ENCODE results near the gene ZNF891. TPM values are rescaled to one million over a fixed set of nuclear protein-coding genes. Genes with fewer than 3 reads are reported as not detected.

The ZNF891 gene
- total RNA-seq (2016; rRNA removed; fragmentation: Illumina TruSeq; extraction: Trizol), result 1.8 and 2.1 TPM in 2 replicates
- 0.30 and 0.35 TPM in 2 replicates for total RNA-seq (2016; cell fraction: cytosol; rRNA removed; fragmentation: Illumina TruSeq; extraction: Trizol; ENCODE audit: low read depth)
- total RNA-seq (2016; cell fraction: insoluble cytoplasmic fraction; rRNA removed; fragmentation: Illumina TruSeq; extraction: Trizol), result 1.7 and 2.1 TPM in 2 replicates
- 0.65 and 0.87 TPM in 2 replicates for total RNA-seq (2016; cell fraction: membrane; rRNA removed; fragmentation: Illumina TruSeq; extraction: Trizol)
- total RNA-seq (2016; cell fraction: nucleus; rRNA removed; fragmentation: Illumina TruSeq; extraction: Trizol), result 3.9 and 4.4 TPM in 2 replicates
- 1.3 and 1.4 TPM in 2 replicates for polyA plus RNA-seq (2011; rRNA removed)
- polyA plus RNA-seq (2011; cell fraction: cytosol; rRNA removed), result 0.27 and 0.41 TPM in 2 replicates
- polyA plus RNA-seq (2011; cell fraction: nucleus; rRNA removed), result 1.9 and 3.1 TPM in 2 replicates
- polyA plus RNA-seq (2012), result 0.79 and 1.0 TPM in 2 replicates
- 0.11 and 0.20 TPM in 2 replicates for polyA plus RNA-seq (2016; cell fraction: cytosol; fragmentation: Illumina TruSeq; extraction: Trizol; ENCODE audit: low read depth)
- polyA plus RNA-seq (2016; cell fraction: insoluble cytoplasmic fraction; fragmentation: Illumina TruSeq; extraction: Trizol; ENCODE audit: low read depth), result 0.79 and 0.83 TPM in 2 replicates
- 0.19 and 0.26 TPM in 2 replicates for polyA plus RNA-seq (2016; cell fraction: membrane; fragmentation: Illumina TruSeq; extraction: Trizol; ENCODE audit: low read depth)
- polyA plus RNA-seq (2016; cell fraction: nucleus; fragmentation: Illumina TruSeq; extraction: Trizol; ENCODE audit: insufficient read depth, low read depth), result 3.5 and 3.7 TPM in 2 replicates
- 1.0 and 1.5 TPM in 2 replicates for polyA minus RNA-seq (2011; rRNA and poly(A)+ RNA removed; ENCODE audit: low replicate concordance)
- polyA minus RNA-seq (2011; cell fraction: cytosol; rRNA and poly(A)+ RNA removed), result 0.69 and 0.79 TPM in 2 replicates
- polyA minus RNA-seq (2011; cell fraction: nucleus; rRNA and poly(A)+ RNA removed), result 7.0 and 9.1 TPM in 2 replicates
- percentile 69 among the genes with signal in this experiment for Bru-seq, nascent RNA
- BruChase-seq, experiment 1, labeled RNA remaining after a 6-hour chase, result percentile 63 among the genes with signal in this experiment
- BruChase-seq, experiment 2, labeled RNA remaining after a 2-hour chase, result percentile 77 among the genes with signal in this experiment
- long read RNA-seq, experiment 1, full-length matches to known transcripts, result 1 of 1 reads
- long read RNA-seq, experiment 1, partial matches to known transcripts, result 0 of 1 reads
- long read RNA-seq, experiment 1, other reads (novel, unspliced or antisense), result 0 of 1 reads
- long read RNA-seq, experiment 2, full-length matches to known transcripts, result 2 of 6 reads
- long read RNA-seq, experiment 2, partial matches to known transcripts, result 3 of 6 reads
- long read RNA-seq, experiment 2, other reads (novel, unspliced or antisense), result 1 of 6 reads

GRCh38 chr12:133130038-133130807, at the start of gene ZNF891, which contains the start of gene ZNF10:
Gene ZNF891 (minus strand): TSS chr12:133130274. CDS start chr12:133121918, 8,356 bp downstream.
Gene ZNF10 (plus strand): TSS chr12:133130627. CDS start chr12:133144493, 13,866 bp downstream.
- WGBS (ENCODE audit: low lambda C conversion rate), result 2% methylated on average over 9 of the region's 87 CpGs
- peaks cover 10% of the 10 kb centered on the region for H3K4me1 ChIP-seq (ENCODE audit: insufficient read depth, low read length)
- no TSS peak for BruUV-seq (replicated peaks)
- peak within 1 kb of the TSS; percentile 88 for H3K9ac ChIP-seq (ENCODE audit: insufficient read depth, low read depth, low read length)
- peaks cover 2 to 17% of the 10 kb centered on the region in 2 experiments; a peak in 4 of 5 replicates for H3K36me3 ChIP-seq (replicated peaks in 1 of 2; ENCODE audit: control insufficient read depth in 1 of 2, insufficient read depth in 2 of 2, low read length in 2 of 2)
- peaks cover 56% of the 10 kb centered on the region for H3K9me3 ChIP-seq (ENCODE audit: low read length)
- ATAC-seq, result peak; percentile 99
- H3K4me2 ChIP-seq (ENCODE audit: low read depth, low read length), result peak within 1 kb of the TSS; percentile 84
- intact Hi-C loops (cut with micrococcal nuclease; ENCODE audit: unreplicated experiment), result loop anchor here (1.0 kb wide), 1 partner anchor 50 kb away; the partner anchor contains the start of gene ZNF140
- no peaks in the 10 kb centered on the region; a peak in 1 of 5 replicates for H3K27me3 ChIP-seq (ENCODE audit: control insufficient read depth in 1 of 2, insufficient read depth in 2 of 2, low read length in 2 of 2)
- H3K27ac ChIP-seq (ENCODE audit: extremely low read length, insufficient read depth, low read length), result peak within 1 kb of the TSS; percentile 90
- peak; percentile 90 for DNase-seq (ENCODE audit: low spot score)
- ChIA-PET POLR2A (interaction anchor here (0.7 to 1.8 kb wide), 7 partner anchors 33 to 144 kb away, joined by 3 to 25 read pairs (median 6); partner anchors contain the start of genes ZNF268 and ZNF84), CTCF (ENCODE audit: low intra/inter-chr PET ratio, low total read pairs) (no interaction called here)
- peak; percentile 63 for FAIRE-seq
- H3K79me2 ChIP-seq (ENCODE audit: insufficient read depth, low read length), result no peaks in the 10 kb centered on the region
- in situ Hi-C loops (cut with HindIII; ENCODE audit: extremely low pct_ligation_motif_present, low pct_unique_long_range_greater_than_20kb), result no loop called here
- peak within 1 kb of the TSS; percentile 83 to 99 (median 96) for H3K4me3 ChIP-seq (replicated peaks in 1 of 3; ENCODE audit: insufficient read depth in 1 of 3, low read depth in 2 of 3, low read length in 3 of 3)
- no peaks in the 10 kb centered on the region for H4K20me1 ChIP-seq (ENCODE audit: insufficient read depth, low read length)
- peak within 1 kb of the TSS; percentile 44 for H2AFZ ChIP-seq (ENCODE audit: low read length)
- TF ChIP-seq KDM5B (CRISPR knock-in tag; IDR thresholded peaks at IDR 0.05; ENCODE audit: borderline replicate concordance) (0 out of 2 replicates have a peak, but pooled peaks have one; percentile 17), ATRX (CRISPR knock-in tag; IDR thresholded peaks at IDR 0.05; ENCODE audit: borderline replicate concordance) (no peak), ATF5 (CRISPR knock-in tag; IDR thresholded peaks at IDR 0.05; ENCODE audit: low read depth) (no peak), ZNF280B (CRISPR knock-in tag; IDR thresholded peaks at IDR 0.05; ENCODE audit: borderline replicate concordance) (peak; percentile 80; the same call in 1 of the 2 replicates), PPARG (CRISPR knock-in tag; conservative IDR thresholded peaks at IDR 0.05) (no peak), SKI (IDR thresholded peaks at IDR 0.05; ENCODE audit: partially characterized antibody) (no peak), FIP1L1 (IDR thresholded peaks at IDR 0.05; ENCODE audit: borderline replicate concordance, insufficient read depth, low read depth, low read length) (no peak), U2AF2 (IDR thresholded peaks at IDR 0.05; ENCODE audit: low read depth, low read length) (no peak), GPBP1L1 (CRISPR knock-in tag; IDR thresholded peaks at IDR 0.05) (no peak), CEBPB (IDR thresholded peaks at IDR 0.05; ENCODE audit: borderline replicate concordance, low read depth, low read length) (no peak), PHF8 (CRISPR knock-in tag; IDR thresholded peaks at IDR 0.05) (peak; percentile 91), PCBP2 (optimal IDR thresholded peaks at IDR 0.05; ENCODE audit: low read depth, low read length, poor library complexity, severe bottlenecking) (no peak), ZKSCAN8 (CRISPR knock-in tag; IDR thresholded peaks at IDR 0.05; ENCODE audit: borderline replicate concordance) (peak; percentile 69; the same call in 1 of the 2 replicates)

Measured in HepG2 (cell line).